Endothelial cell of umbilical vein (primary cell): ENCODE results near the gene TFF2. TPM values are rescaled to one million over a fixed set of nuclear protein-coding genes. Genes with fewer than 3 reads are reported as not detected.

Source experiments
- BruUV-seq: library from RNA; stranded (reverse); fragments of 400-500 nt; replicated peaks from 2 replicates; lab custom pipeline; 2021; lab: Mats Ljungman, UMichigan
- CTCF ChIA-PET: fragments of 300-600, 350-600 bp; sonication (Branson Sonifier 250); formaldehyde crosslinking; loops from one replicate; lab custom pipeline; 2021; ENCODE audit warnings: antibody characterized with exemption, inconsistent platforms; lab: Charles Lee
- POLR2A ChIA-PET: fragments of 300-600, 350-600 bp; sonication (Branson Sonifier 250); formaldehyde crosslinking; loops from one replicate; lab custom pipeline; 2021; ENCODE audit warnings: antibody characterized with exemption, inconsistent platforms; lab: Charles Lee
- DNase-seq: peaks from one replicate; pipeline ENCODE4 v3.0.0-alpha.2; 2011; ENCODE audit warnings: low read depth, low spot score
- FAIRE-seq: peaks from 2 replicates; lab custom pipeline; 2011; peaks lifted over from hg19 to GRCh38; lab: Jason Lieb, UNC
- H2AFZ ChIP-seq: 2 replicates; pipeline ENCODE4 v1.6.0; 2012; ENCODE audit warnings: low read depth, low read length, control low read depth, inconsistent platforms
- H3K27ac ChIP-seq: 2 replicates; pipeline ENCODE4 v1.5.1; 2011; ENCODE audit warnings: low read depth, mild to moderate bottlenecking, control low read depth, low read length, moderate library complexity; ENCODE audit not compliant: insufficient read depth
- H3K27me3 ChIP-seq, 2 experiments: 2 replicates each; pipeline versions ENCODE4 v1.6.0 to v1.6.1; 2011; ENCODE audit warnings: low read length in 2 of 2, mixed read lengths in 1 of 2; ENCODE audit not compliant: control insufficient read depth in 2 of 2, insufficient read depth in 2 of 2
- H3K36me3 ChIP-seq, 2 experiments: 2 replicates in 1 of 2; 3 replicates in 1 of 2; pipeline ENCODE4 v1.5.1; 2011; ENCODE audit warnings: low read length in 2 of 2, mild to moderate bottlenecking in 1 of 2, moderate library complexity in 1 of 2; ENCODE audit not compliant: control insufficient read depth in 2 of 2, insufficient read depth in 2 of 2; ENCODE audit errors: extremely low read depth in 1 of 2
- H3K4me1 ChIP-seq: 3 replicates; pipeline ENCODE4 v1.5.1; 2011; ENCODE audit warnings: mild to moderate bottlenecking, low read length; ENCODE audit not compliant: control insufficient read depth, insufficient read depth; ENCODE audit errors: extremely low read depth
- H3K4me2 ChIP-seq: 2 replicates; pipeline ENCODE4 v1.6.1; 2011; ENCODE audit warnings: low read length, control low read depth, mixed read lengths; ENCODE audit not compliant: insufficient read depth
- H3K4me3 ChIP-seq, 3 experiments: fragments of 200-600 bp in 1 of 3; sonication (generic), shearing (Covaris generic) in 1 of 3; replicated peaks in 1 of 3; 2 replicates each; pipeline ENCODE4 v1.5.1; 2011 to 2016; ENCODE audit warnings: control low read depth in 3 of 3, low read length in 3 of 3, mild to moderate bottlenecking in 2 of 3, inconsistent platforms in 1 of 3, low read depth in 1 of 3, moderate library complexity in 1 of 3; ENCODE audit not compliant: insufficient read depth in 1 of 3
- H3K79me2 ChIP-seq: 2 replicates; pipeline ENCODE4 v1.6.0; 2012; ENCODE audit warnings: low read length, inconsistent platforms; ENCODE audit not compliant: control insufficient read depth, insufficient read depth
- H3K9ac ChIP-seq: replicated peaks from 2 replicates; pipeline ENCODE3; 2011; ENCODE audit warnings: low read length, control low read depth; ENCODE audit not compliant: insufficient read depth; ENCODE audit errors: extremely low read depth
- H3K9me1 ChIP-seq: replicated peaks from 3 replicates; pipeline ENCODE4 v1.6.0; 2011; ENCODE audit warnings: mild to moderate bottlenecking, low read length; ENCODE audit not compliant: control insufficient read depth, insufficient read depth; ENCODE audit errors: extremely low read depth
- H3K9me3 ChIP-seq: replicated peaks from 2 replicates; pipeline ENCODE4 v1.5.1; 2012; ENCODE audit warnings: low read length, inconsistent platforms; ENCODE audit not compliant: control insufficient read depth, insufficient read depth
- H4K20me1 ChIP-seq: replicated peaks from 2 replicates; pipeline ENCODE3; 2011; ENCODE audit warnings: mild to moderate bottlenecking, low read length; ENCODE audit not compliant: control insufficient read depth, insufficient read depth; ENCODE audit errors: extremely low read depth
- EZH2 ChIP-seq: IDR thresholded peaks from 2 replicates; pipeline ENCODE4 v1.6.1; 2012; ENCODE audit warnings: borderline replicate concordance, low read depth, mild to moderate bottlenecking, moderate library complexity, low read length, inconsistent platforms; ENCODE audit not compliant: severe bottlenecking
- FOS ChIP-seq: IDR thresholded peaks from 2 replicates; pipeline ENCODE4 v1.6.1; 2011; ENCODE audit warnings: mild to moderate bottlenecking, low read length, moderate library complexity, borderline replicate concordance; ENCODE audit not compliant: insufficient read depth
- GATA2 ChIP-seq: IDR thresholded peaks from 2 replicates; pipeline ENCODE4 v1.7.0; 2011; ENCODE audit warnings: low read depth, mild to moderate bottlenecking, moderate library complexity, mixed read lengths, low read length; ENCODE audit not compliant: insufficient read length, insufficient read depth
- JUN ChIP-seq: IDR thresholded peaks from 2 replicates; pipeline ENCODE4 v1.6.1; 2011; ENCODE audit warnings: borderline replicate concordance, low read depth; ENCODE audit not compliant: insufficient read length, insufficient read depth
- MYC ChIP-seq: IDR thresholded peaks from one replicate; pipeline ENCODE4 v1.6.1; 2011; ENCODE audit warnings: mild to moderate bottlenecking, low read depth, low read length
- POLR2A ChIP-seq: IDR thresholded peaks from 2 replicates; pipeline ENCODE4 v1.6.1; 2012; ENCODE audit warnings: low read depth, mild to moderate bottlenecking, control low read depth, low read length
- POLR2AphosphoS5 ChIP-seq: IDR thresholded peaks from 2 replicates; pipeline ENCODE4 v1.6.1; 2012; ENCODE audit warnings: low read depth, mild to moderate bottlenecking, control low read depth, low read length, moderate library complexity; ENCODE audit not compliant: insufficient read depth
- dilution Hi-C: fragments of 300-500 bp; cut with MboI; formaldehyde crosslinking; loops from one replicate; pipeline ENCODE4 v1.15.0; 2019; ENCODE audit warnings: low sequenced_read_pairs; ENCODE audit not compliant: extremely low pct_ligation_motif_present
- intact Hi-C: fragments of 100-400 bp; cut with micrococcal nuclease; formaldehyde crosslinking; loops from one replicate; pipeline ENCODE4 v1.10.0; 2022
- polyA plus RNA-seq, 4 experiments: library from polyadenylated mRNA; depleted of rRNA in 3 of 4; stranded (reverse) in 3 of 4; unstranded in 1 of 4; fragments of >200 nt; gene quantifications; 2 replicates each; pipeline versions ENCODE4 v1.2.1 to v1.2.3, GENCODE V29; 2011 to 2012; ENCODE audit warnings: missing spikeins in 1 of 4
- total RNA-seq: library from RNA; stranded (reverse); gene quantifications from 2 replicates; pipeline ENCODE4 v1.2.3, GENCODE V29; 2021
- TF ChIP-seq, protein P1 (sequence below): IDR thresholded peaks from 2 replicates; pipeline ENCODE4 v1.6.1; 2011; ENCODE audit not compliant: insufficient read depth, insufficient read length
- TF ChIP-seq, protein P2 (sequence below), 2 donors: IDR thresholded peaks; 1 replicate in 1 of 2; 2 replicates in 1 of 2; pipeline ENCODE4 v1.5.1; 2011; ENCODE audit warnings: low read length in 2 of 2, mild to moderate bottlenecking in 2 of 2, moderate library complexity in 2 of 2, control low read depth in 1 of 2, inconsistent platforms in 1 of 2, low read depth in 1 of 2; ENCODE audit not compliant: insufficient read depth in 1 of 2; ENCODE audit errors: extremely low read depth in 1 of 2

TFF2 gene
- total and polyA plus RNA-seq, 2 donors (not counting 3 experiments of a cell fraction or from before 2014, with no cell fraction given) = not detected

DNA sequence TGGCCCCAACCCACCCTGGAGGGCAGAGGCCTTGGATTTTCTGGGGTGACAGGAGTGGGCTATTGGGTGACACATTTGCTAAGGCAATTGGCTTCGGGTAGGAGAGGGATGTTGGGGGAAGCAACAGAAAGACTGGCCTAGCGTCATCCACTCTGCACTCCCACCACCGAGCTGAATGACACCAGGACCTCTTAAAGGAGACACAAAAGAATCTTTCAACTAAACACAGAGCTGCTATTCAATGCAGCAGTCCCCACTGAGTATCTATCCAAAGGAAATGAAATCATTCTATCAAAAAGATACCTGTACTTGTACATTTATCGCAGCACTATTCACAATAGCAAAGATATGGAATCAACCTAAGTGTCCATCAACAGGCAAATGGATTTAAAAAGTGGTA is 6.2 kb downstream of the TFF2 start:
- DNase-seq (no peak), FAIRE-seq (no peak)
- no peaks in the 10 kb centered on the region for H3K36me3 ChIP-seq
- dilution Hi-C loops = no loop called here
- no peaks in the 10 kb centered on the region for H3K79me2 ChIP-seq
- H3K9me3 ChIP-seq = no peaks in the 10 kb centered on the region
- H3K4me2 ChIP-seq = no peak overlapping the region
- no peaks in the 10 kb centered on the region for H3K9me1 ChIP-seq
- TF ChIP-seq MYC (no peak), GATA2 (no peak), JUN (no peak), EZH2 (no peak), POLR2AphosphoS5 (no peak), FOS (no peak), POLR2A (no peak)
- TF ChIP-seq, protein P1, sequence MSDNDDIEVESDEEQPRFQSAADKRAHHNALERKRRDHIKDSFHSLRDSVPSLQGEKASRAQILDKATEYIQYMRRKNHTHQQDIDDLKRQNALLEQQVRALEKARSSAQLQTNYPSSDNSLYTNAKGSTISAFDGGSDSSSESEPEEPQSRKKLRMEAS = no peak
- TF ChIP-seq, protein P2, sequence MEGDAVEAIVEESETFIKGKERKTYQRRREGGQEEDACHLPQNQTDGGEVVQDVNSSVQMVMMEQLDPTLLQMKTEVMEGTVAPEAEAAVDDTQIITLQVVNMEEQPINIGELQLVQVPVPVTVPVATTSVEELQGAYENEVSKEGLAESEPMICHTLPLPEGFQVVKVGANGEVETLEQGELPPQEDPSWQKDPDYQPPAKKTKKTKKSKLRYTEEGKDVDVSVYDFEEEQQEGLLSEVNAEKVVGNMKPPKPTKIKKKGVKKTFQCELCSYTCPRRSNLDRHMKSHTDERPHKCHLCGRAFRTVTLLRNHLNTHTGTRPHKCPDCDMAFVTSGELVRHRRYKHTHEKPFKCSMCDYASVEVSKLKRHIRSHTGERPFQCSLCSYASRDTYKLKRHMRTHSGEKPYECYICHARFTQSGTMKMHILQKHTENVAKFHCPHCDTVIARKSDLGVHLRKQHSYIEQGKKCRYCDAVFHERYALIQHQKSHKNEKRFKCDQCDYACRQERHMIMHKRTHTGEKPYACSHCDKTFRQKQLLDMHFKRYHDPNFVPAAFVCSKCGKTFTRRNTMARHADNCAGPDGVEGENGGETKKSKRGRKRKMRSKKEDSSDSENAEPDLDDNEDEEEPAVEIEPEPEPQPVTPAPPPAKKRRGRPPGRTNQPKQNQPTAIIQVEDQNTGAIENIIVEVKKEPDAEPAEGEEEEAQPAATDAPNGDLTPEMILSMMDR (IDR thresholded peaks at IDR 0.05; ENCODE audit: extremely low read depth in 1 of 2, insufficient read depth in 1 of 2, low read depth in 1 of 2, low read length in 2 of 2) = no peak
- POLR2A ChIA-PET = no interaction called here
- no peak overlapping the region for H3K9ac ChIP-seq
- no peak overlapping the region for H2AFZ ChIP-seq
- BruUV-seq = no TSS peak
- no peak overlapping the region for H3K4me3 ChIP-seq
- intact Hi-C loops = no loop called here
- CTCF ChIA-PET = no interaction called here
- no peaks in the 10 kb centered on the region for H3K27me3 ChIP-seq
- no peaks in the 10 kb centered on the region for H3K4me1 ChIP-seq
- no peaks in the 10 kb centered on the region for H4K20me1 ChIP-seq
- no peak overlapping the region for H3K27ac ChIP-seq
